Pons (tissue), 1 donor: Measurements from ENCODE around the gene JMJD1C.
"Not testable (repeated sequence)": the region's sequence is repeated elsewhere in the genome, so short reads cannot be mapped to it uniquely, and the experiment has no call there.

ENCODE experiments used
- DNase-seq: peaks from one replicate; pipeline ENCODE4 v3.0.0-alpha.2; 2016; ENCODE audit warnings: low spot score

JMJD1C gene

GRCh38 chr10:63409465-63410027, 56.2 kb downstream of the JMJD1C start:
- DNase-seq: no peak

GRCh38 chr10:63407136-63407662, 58.6 kb downstream of the JMJD1C start:
- DNase-seq: no peak

GRCh38 chr10:63396133-63396761, 69.5 kb downstream of the JMJD1C start:
- no peak for DNase-seq

GRCh38 chr10:63393050-63393449, 72.7 kb downstream of the JMJD1C start:
- DNase-seq: no peak

- no peak for DNase-seq
These were observed 73.6 kb downstream of the JMJD1C start for GRCh38 chr10:63392224-63392623.

GRCh38 chr10:63391812-63392211, 74.0 kb downstream of the JMJD1C start:
- no peak for DNase-seq

GRCh38 chr10:63390521-63390920, 75.3 kb downstream of the JMJD1C start:
- DNase-seq: no peak

- DNase-seq: no peak
These were observed 77.3 kb downstream of the JMJD1C start for GRCh38 chr10:63388421-63389031.

GRCh38 chr10:63385254-63385653, 80.5 kb downstream of the JMJD1C start:
- DNase-seq: no peak

GRCh38 chr10:63384675-63385074, 81.1 kb downstream of the JMJD1C start:
- no peak for DNase-seq

GRCh38 chr10:63384001-63384400, 81.8 kb downstream of the JMJD1C start:
- no peak for DNase-seq

- DNase-seq: no peak
These were observed 82.6 kb downstream of the JMJD1C start for GRCh38 chr10:63383141-63383540.

- DNase-seq: no peak
These were observed 83.7 kb downstream of the JMJD1C start for GRCh38 chr10:63382066-63382465.

- DNase-seq: not testable (repeated sequence)
These were observed 88.5 kb downstream of the JMJD1C start for GRCh38 chr10:63377305-63377661.

- DNase-seq: no peak
These were observed 89.0 kb downstream of the JMJD1C start for GRCh38 chr10:63376560-63377304.

GRCh38 chr10:63375859-63376258, 89.9 kb downstream of the JMJD1C start:
- no peak for DNase-seq

GRCh38 chr10:63375458-63375857, 90.3 kb downstream of the JMJD1C start:
- no peak for DNase-seq

GRCh38 chr10:63374991-63375390, 90.8 kb downstream of the JMJD1C start:
- no peak for DNase-seq

- no peak for DNase-seq
These were observed 92.6 kb downstream of the JMJD1C start for GRCh38 chr10:63373176-63373575.

GRCh38 chr10:63369711-63370110, 96.1 kb downstream of the JMJD1C start:
- DNase-seq: no peak

- no peak for DNase-seq
These were observed 97.4 kb downstream of the JMJD1C start for GRCh38 chr10:63368365-63368764.

- no peak for DNase-seq
These were observed 98.8 kb downstream of the JMJD1C start for GRCh38 chr10:63366933-63367332.
